SK-N-MC (cell line): ENCODE results near the gene ADPGK.
"Not testable (repeated sequence)": the region's sequence is repeated elsewhere in the genome, so short reads cannot be mapped to it uniquely, and the experiment has no call there.

Experiments used
- DNase-seq: peaks from one replicate; pipeline ENCODE4 v3.0.0-alpha.2; 2011; ENCODE audit warnings: low read depth, low spot score
- H3K27ac ChIP-seq: fragments of 200-600 bp; sonication (generic); 2 replicates; pipeline ENCODE4 v1.5.1; 2016; ENCODE audit warnings: mixed run types
- H3K36me3 ChIP-seq: fragments of 200-600 bp; sonication (generic); 2 replicates; pipeline ENCODE4 v1.6.1; 2017; ENCODE audit warnings: antibody characterized with exemption, low read length, mixed read lengths; ENCODE audit not compliant: insufficient read depth
- H3K4me3 ChIP-seq: fragments of 200-600 bp; sonication (generic); 2 replicates; pipeline ENCODE4 v1.5.1; 2016
- H3K9ac ChIP-seq: fragments of 200-600 bp; sonication (generic); 2 replicates; pipeline ENCODE4 v1.8.0; 2017; ENCODE audit warnings: mixed run types, mixed read lengths; ENCODE audit not compliant: insufficient read length
- H3K9me3 ChIP-seq: fragments of 200-600 bp; sonication (generic); 2 replicates; pipeline ENCODE4 v1.6.1; 2017; ENCODE audit warnings: low read depth, mild to moderate bottlenecking, antibody characterized with exemption, low read length, moderate library complexity, mixed read lengths
- EZH2 ChIP-seq: fragments of 200-600 bp; sonication (generic); IDR thresholded peaks from one replicate; pipeline ENCODE4 v1.6.1; 2017; ENCODE audit warnings: antibody characterized with exemption
- FOXP2 ChIP-seq: optimal IDR thresholded peaks from 2 replicates; pipeline ENCODE3; 2011; ENCODE audit warnings: mild to moderate bottlenecking, moderate library complexity; ENCODE audit not compliant: insufficient read depth; ENCODE audit errors: extremely low read length, control extremely low read depth
- POLR2AphosphoS5 ChIP-seq: IDR thresholded peaks from 2 replicates; pipeline ENCODE4 v1.6.1; 2012; ENCODE audit warnings: mild to moderate bottlenecking, low read depth, low read length, borderline replicate concordance

Gene ADPGK

DNA sequence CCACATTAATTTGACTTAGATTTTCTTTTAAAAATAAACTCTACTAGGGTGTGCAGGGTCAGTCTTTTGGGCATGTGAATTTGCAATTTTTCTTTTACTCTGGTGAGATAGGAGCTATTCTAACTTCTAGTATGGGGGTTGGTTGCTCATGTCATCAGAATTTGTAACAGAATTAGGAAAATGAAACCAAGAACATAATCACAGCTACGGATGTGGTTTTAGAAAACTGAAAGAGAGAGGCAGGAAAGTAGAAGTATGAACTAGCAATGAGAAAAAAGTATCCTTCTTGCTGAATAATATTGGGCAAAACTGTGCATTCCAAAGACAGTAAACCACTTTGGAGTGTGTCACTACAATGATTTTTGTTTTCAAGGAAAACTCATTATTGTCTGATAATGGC is 43.3 kb downstream of the ADPGK start:
- Histone ChIP-seq H3K9ac (no peak overlapping the region), H3K4me3 (no peak overlapping the region), H3K36me3 (peaks cover 30% of the 10 kb centered on the region), H3K27ac (no peak overlapping the region), H3K9me3 (no peaks in the 10 kb centered on the region)
- no peak for DNase-seq
- no peak for TF ChIP-seq EZH2
- TF ChIP-seq FOXP2: no peak
- TF ChIP-seq POLR2AphosphoS5: no peak

DNA sequence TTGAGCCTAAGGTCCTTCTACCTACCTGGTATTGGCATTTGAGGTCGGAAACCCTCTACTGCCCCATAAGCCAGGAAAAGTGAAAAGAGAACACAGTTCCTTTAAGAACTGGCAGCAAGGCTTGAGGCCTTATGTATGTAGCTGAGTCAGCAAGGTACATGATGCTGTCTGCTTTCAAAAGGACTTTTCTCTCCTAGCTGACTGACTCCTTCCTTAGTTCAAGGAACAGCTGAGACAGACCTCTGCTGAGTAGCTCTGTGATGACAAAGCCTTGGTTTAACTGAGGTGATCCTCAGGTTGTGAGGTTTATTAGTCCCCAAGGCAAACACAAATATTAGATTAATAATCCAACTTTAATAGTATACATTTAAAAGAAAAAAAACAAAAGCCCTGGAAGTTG is 45.8 kb downstream of the ADPGK start:
- Histone ChIP-seq H3K36me3 (peaks cover 30% of the 10 kb centered on the region), H3K27ac (no peak overlapping the region)
- no peak for TF ChIP-seq EZH2
- TF ChIP-seq FOXP2: no peak
- TF ChIP-seq POLR2AphosphoS5: no peak

DNA sequence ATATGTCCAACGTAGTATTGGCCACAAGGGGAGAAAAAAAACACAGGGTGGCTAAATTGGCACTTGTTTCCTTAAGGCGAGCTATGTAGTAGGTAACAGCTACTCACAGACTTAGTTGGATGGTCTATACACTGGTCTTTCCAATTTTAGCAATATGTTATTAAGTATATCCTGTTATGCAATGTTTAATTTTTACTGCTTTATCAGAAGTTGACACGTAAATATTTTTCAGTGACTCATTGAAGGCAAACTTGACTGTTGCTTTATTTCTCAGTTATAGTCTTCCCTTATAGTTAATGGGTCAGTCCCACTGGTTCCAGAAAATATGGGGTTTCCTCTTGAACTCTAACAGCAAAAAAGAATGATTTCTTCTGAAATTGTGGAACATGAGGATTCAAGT is 46.5 kb downstream of the ADPGK start:
- TF ChIP-seq FOXP2: no peak
- TF ChIP-seq EZH2: no peak
- TF ChIP-seq POLR2AphosphoS5: no peak
- DNase-seq: no peak
- no peak overlapping the region for H3K9ac ChIP-seq
- H3K9me3 ChIP-seq: no peaks in the 10 kb centered on the region
- H3K36me3 ChIP-seq: peaks cover 30% of the 10 kb centered on the region
- no peak overlapping the region for H3K27ac ChIP-seq
- H3K4me3 ChIP-seq: no peak overlapping the region

More for the DNA sequence above, 45.8 kb downstream of the ADPGK start:
- H3K9me3 ChIP-seq: no peaks in the 10 kb centered on the region
- no peak for DNase-seq
- no peak overlapping the region for H3K9ac ChIP-seq
- H3K4me3 ChIP-seq: no peak overlapping the region

DNA sequence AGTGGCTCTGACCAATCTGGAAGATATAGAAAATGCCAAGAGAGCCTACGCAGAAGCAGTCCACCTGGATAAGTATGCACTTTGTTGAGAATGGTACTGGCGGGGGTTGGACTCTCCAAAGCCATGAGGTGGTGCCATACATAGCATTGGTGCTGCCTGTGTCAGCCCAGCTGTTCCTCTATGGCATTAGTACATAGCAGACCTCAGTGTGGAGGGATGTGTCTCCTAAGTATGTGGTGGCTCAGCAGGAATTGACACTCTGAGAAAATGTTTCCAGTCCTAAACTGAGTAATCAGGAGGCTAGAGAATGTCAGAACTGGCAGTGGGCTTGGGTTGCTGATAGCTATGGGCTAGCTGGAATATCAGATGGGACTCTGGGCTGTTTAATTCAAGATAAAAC is 48.4 kb downstream of the ADPGK start:
- Histone ChIP-seq H3K4me3 (no peak overlapping the region), H3K9me3 (no peaks in the 10 kb centered on the region), H3K9ac (no peak overlapping the region), H3K27ac (no peak overlapping the region), H3K36me3 (peaks cover 25% of the 10 kb centered on the region)
- DNase-seq: no peak
- TF ChIP-seq FOXP2 (no peak), POLR2AphosphoS5 (no peak), EZH2 (no peak)

DNA sequence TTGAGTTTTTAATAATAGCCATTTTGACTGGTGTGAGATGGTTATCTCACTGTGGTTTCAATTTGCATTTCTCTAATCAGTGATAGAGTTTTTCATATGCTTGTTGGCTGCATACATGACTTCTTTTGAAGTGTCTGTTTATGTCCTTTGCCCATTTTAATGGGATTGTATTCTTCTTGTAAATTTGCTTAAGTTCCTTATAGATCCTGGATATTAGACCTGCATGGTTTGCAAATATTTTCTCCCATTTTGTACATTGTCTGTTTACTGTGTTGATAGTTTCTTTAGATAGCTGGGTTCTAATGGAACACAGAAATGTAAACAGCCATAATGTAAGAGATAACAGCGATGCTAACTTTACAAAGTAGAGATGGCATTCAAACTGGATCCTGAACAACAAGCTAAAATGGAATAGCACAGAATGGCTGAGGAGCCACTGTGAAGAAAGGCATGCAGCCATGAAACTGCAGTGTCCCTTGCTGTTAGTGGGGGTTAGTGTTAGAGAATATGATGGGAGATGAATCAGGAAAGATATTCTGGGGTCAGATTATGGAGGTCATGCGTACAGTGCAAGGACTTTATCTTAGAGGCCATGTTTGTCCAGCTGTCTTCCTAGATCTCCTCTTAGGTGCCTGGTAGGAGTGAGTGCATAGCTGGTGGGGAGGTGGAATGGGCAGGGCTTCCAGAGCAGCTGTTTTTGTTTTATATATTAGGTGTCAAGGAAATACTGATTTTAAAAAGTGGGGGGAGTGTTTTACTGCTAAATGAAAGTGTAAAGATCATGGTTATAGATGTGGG is 49.4 kb downstream of the ADPGK start:
- Histone ChIP-seq H3K4me3 (no peak overlapping the region), H3K36me3 (peaks cover 25% of the 10 kb centered on the region), H3K27ac (no peak overlapping the region), H3K9me3 (no peaks in the 10 kb centered on the region), H3K9ac (no peak overlapping the region)
- TF ChIP-seq POLR2AphosphoS5 (no peak), EZH2 (no peak), FOXP2 (no peak)
- no peak for DNase-seq

DNA sequence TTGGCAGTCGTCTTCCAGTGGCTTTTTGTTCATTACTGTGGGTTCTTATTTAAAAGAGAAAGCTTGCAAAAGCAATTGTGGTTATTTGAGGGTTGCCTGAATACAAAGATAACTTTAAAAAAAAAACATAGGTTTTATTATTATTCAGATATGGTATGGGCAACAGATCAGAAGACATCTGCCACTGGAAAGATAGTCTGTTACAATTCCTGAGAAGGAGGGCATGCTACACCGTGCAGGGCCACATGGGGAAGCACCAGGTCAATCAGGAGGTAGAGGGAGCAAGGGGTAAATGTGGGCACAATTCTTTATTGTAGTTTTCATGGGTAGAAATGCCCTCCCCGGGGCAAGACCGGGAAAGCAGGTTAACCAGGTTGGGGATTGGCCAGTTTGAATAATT is 51.0 kb downstream of the ADPGK start:
- no peak for DNase-seq
- peaks cover 15% of the 10 kb centered on the region for H3K36me3 ChIP-seq
- no peak overlapping the region for H3K27ac ChIP-seq

DNA sequence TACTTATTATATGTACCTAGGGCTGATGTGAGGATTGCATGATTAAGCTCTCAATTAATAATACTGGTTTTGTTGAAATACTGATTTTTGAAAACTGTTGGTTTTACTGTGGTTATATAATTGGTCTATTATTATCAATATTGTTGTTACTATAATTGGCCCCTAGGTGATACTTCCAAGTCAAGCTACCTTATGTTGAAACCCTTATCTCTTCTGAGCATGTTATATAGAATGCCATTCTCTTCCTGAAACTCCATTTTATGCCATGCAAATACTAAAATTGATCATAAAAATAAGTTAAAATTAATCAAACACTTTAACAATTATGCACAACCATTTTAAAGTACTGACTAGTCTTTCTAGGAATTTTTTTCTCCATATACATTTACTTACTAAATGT is 51.5 kb downstream of the ADPGK start:
- no peak overlapping the region for H3K27ac ChIP-seq
- DNase-seq: no peak
- H3K9ac ChIP-seq: no peak overlapping the region
- H3K4me3 ChIP-seq: no peak overlapping the region
- TF ChIP-seq FOXP2 (no peak), EZH2 (no peak), POLR2AphosphoS5 (no peak)
- no peaks in the 10 kb centered on the region for H3K9me3 ChIP-seq
- peaks cover 12% of the 10 kb centered on the region for H3K36me3 ChIP-seq

More for the DNA sequence above, 51.0 kb downstream of the ADPGK start:
- Histone ChIP-seq H3K9me3 (no peaks in the 10 kb centered on the region), H3K4me3 (no peak overlapping the region), H3K9ac (no peak overlapping the region)
- TF ChIP-seq POLR2AphosphoS5 (no peak), EZH2 (no peak), FOXP2 (no peak)

DNA sequence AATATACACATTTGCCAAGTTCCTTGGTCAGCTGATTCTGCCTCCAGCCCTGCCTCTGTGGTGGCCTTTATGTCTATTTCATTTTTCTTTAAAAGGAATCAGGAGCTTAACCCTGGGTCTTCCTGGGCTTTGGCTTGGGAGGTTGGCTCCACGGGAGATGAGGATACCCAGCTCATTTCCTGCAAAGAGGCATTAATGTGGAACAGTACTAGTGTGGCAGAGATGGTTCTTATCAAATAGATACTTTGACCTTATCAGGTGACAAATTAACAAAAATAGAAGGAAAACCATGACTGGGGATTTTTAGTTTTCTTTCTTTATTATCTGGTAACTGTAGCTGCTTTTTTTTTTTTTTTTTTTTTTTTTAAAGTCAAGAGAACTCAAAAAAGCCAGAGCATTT is 54.7 kb downstream of the ADPGK start:
- Histone ChIP-seq H3K9me3 (no peaks in the 10 kb centered on the region), H3K9ac (no peak overlapping the region), H3K4me3 (no peak overlapping the region), H3K36me3 (peaks cover 5% of the 10 kb centered on the region; the same call in 1 of the 2 replicates), H3K27ac (no peak overlapping the region)
- no peak for DNase-seq
- TF ChIP-seq EZH2 (no peak), FOXP2 (no peak), POLR2AphosphoS5 (no peak)

DNA sequence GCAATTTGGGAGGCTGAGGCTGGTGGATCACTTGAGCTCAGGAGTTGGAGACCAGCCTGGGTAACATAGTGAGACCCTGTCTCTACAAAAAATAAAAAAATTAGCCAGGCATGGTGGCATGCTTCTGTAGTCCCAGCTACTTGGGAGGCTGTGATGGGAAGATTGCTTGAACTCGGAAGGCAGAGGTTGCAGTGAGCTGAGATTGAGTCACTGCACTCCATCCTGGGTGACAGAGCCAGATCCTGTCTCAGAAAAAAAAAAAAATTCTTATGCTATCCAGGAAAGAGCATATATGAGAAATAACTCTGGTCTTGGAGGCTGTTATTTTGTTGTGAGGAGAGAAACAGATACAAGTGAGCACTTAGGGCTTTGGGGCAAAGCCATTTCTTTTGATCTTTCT is 55.3 kb downstream of the ADPGK start:
- not testable (repeated sequence) for H3K27ac ChIP-seq, H3K4me3 ChIP-seq, DNase-seq, H3K9ac ChIP-seq, H3K36me3 ChIP-seq, H3K9me3 ChIP-seq
